ENCODE measurements around the gene MYOT.

DNA sequence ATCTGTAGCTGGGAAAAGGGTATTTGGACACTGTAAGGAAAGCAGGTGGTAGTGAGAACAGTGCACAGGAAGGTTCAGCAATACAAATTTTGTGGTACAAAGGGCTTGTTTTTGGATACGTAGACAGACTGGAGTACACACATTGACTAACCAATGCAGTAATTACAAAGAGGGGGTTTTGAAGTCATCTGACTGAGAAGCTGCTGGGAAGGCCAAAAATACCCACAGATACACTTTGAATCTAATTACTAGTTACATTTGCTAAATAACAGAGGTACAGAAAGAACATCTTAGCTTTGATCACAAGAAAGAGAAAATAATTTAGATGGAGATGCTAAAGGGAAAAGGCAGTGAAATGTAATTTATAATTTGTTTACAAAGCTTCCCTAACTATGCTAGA, 67.5 kb downstream of the MYOT start:
- TF ChIP-seq, protein P1, sequence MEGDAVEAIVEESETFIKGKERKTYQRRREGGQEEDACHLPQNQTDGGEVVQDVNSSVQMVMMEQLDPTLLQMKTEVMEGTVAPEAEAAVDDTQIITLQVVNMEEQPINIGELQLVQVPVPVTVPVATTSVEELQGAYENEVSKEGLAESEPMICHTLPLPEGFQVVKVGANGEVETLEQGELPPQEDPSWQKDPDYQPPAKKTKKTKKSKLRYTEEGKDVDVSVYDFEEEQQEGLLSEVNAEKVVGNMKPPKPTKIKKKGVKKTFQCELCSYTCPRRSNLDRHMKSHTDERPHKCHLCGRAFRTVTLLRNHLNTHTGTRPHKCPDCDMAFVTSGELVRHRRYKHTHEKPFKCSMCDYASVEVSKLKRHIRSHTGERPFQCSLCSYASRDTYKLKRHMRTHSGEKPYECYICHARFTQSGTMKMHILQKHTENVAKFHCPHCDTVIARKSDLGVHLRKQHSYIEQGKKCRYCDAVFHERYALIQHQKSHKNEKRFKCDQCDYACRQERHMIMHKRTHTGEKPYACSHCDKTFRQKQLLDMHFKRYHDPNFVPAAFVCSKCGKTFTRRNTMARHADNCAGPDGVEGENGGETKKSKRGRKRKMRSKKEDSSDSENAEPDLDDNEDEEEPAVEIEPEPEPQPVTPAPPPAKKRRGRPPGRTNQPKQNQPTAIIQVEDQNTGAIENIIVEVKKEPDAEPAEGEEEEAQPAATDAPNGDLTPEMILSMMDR (IDR thresholded peaks at IDR 0.05), result no peak
- TF ChIP-seq EP300 (IDR thresholded peaks at IDR 0.05), result no peak
- TF ChIP-seq POLR2A (IDR thresholded peaks at IDR 0.05), result no peak

All from tibial nerve (tissue), 4 donors.